ENCODE measurements around the gene BLTP3A.
"Not testable (repeated sequence)": the region's sequence is repeated elsewhere in the genome, so short reads cannot be mapped to it uniquely, and the experiment has no call there.

Gene BLTP3A

GRCh38 chr6:34791701-34792604 is at the start of gene BLTP3A:
Gene BLTP3A (plus strand): TSS chr6:34792083. CDS start chr6:34792251, 168 bp downstream.
- no peak for TF ChIP-seq CTCF (IDR thresholded peaks at IDR 0.05; ENCODE audit: low read depth, low read length, missing control alignments)

GRCh38 chr6:34742094-34742493 is 49.8 kb upstream of the BLTP3A start:
- no peak for TF ChIP-seq CTCF (IDR thresholded peaks at IDR 0.05; ENCODE audit: low read depth, low read length, missing control alignments)
- no peak overlapping the region for H3K4me3 ChIP-seq (replicated peaks; ENCODE audit: low read depth, low read length)
- no peak for DNase-seq (ENCODE audit: extremely low read depth, low read depth)

More at GRCh38 chr6:34791701-34792604, at the start of gene BLTP3A:
- peak within 1 kb of the TSS; percentile 78 for H3K4me3 ChIP-seq (replicated peaks; ENCODE audit: low read depth, low read length)
- DNase-seq (ENCODE audit: extremely low read depth, low read depth) = no peak

GRCh38 chr6:34743625-34744293 is 48.1 kb upstream of the BLTP3A start:
- no peak for TF ChIP-seq CTCF (IDR thresholded peaks at IDR 0.05; ENCODE audit: low read depth, low read length, missing control alignments)
- no peak overlapping the region for H3K4me3 ChIP-seq (replicated peaks; ENCODE audit: low read depth, low read length)
- DNase-seq (ENCODE audit: extremely low read depth, low read depth) = no peak

GRCh38 chr6:34744294-34744647 is 47.6 kb upstream of the BLTP3A start:
- not testable (repeated sequence) for DNase-seq (ENCODE audit: extremely low read depth, low read depth); H3K4me3 ChIP-seq (replicated peaks; ENCODE audit: low read depth, low read length)

GRCh38 chr6:34745277-34746103 is 46.4 kb upstream of the BLTP3A start:
- TF ChIP-seq CTCF (IDR thresholded peaks at IDR 0.05; ENCODE audit: low read depth, low read length, missing control alignments) = no peak
- no peak overlapping the region for H3K4me3 ChIP-seq (replicated peaks; ENCODE audit: low read depth, low read length)
- DNase-seq (ENCODE audit: extremely low read depth, low read depth) = no peak

- H3K4me3 ChIP-seq (replicated peaks; ENCODE audit: low read depth, low read length) = no peak overlapping the region
- no peak for DNase-seq (ENCODE audit: extremely low read depth, low read depth)
Measured at GRCh38 chr6:34746104-34746846, 45.6 kb upstream of the BLTP3A start.

More at GRCh38 chr6:34746104-34746846, 45.6 kb upstream of the BLTP3A start:
- TF ChIP-seq CTCF (IDR thresholded peaks at IDR 0.05; ENCODE audit: low read depth, low read length, missing control alignments) = no peak
